ENCODE measurements around the gene HTR1E.
"Not testable (repeated sequence)": the region's sequence is repeated elsewhere in the genome, so short reads cannot be mapped to it uniquely, and the experiment has no call there.

Gene HTR1E, protein sequence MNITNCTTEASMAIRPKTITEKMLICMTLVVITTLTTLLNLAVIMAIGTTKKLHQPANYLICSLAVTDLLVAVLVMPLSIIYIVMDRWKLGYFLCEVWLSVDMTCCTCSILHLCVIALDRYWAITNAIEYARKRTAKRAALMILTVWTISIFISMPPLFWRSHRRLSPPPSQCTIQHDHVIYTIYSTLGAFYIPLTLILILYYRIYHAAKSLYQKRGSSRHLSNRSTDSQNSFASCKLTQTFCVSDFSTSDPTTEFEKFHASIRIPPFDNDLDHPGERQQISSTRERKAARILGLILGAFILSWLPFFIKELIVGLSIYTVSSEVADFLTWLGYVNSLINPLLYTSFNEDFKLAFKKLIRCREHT

DNA sequence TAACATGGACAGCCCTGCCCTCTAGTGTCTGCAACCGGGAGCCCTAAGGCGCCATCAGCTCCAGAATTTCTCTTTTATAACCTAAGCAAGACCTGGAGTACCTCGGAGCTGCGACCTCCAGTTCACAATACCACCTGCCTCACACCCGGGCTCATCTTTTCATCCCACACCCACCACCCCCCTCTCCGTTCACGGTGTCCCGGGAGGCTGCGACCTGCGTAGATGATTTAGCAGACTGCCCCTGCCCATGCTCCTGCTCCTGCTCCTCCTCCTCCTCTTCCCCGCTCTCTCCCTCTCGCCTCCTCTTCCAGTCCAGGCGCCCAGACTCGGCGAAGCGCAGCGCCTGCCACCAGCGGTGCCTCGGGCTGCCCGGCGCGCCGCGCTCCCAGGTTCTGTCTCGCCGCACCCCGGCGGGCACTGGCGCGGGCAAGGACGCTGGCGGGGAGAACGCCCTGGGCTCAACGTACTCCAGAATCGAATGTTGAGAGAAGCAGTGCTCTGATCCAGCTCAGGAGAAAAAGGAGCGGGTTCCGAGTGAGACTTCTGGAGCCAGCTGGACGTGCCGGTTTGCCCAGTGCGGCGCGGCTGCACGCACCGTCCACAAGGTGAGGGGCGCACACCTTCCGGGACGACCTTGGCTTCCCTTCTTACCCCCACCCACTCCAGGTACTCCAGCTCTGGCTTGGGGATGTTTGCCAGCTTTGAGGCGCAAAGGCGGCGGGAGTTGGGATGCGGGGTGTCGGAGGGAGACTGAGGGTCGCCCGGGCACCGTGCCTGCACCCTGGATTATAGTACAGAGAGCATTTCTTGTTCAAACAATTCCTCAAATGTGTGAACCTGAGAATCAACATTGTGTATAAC lies at the start of gene HTR1E:
Gene HTR1E, plus strand, starts transcription at position 310 of the 861 bp plus-strand sequence. CDS start 77,807 bp downstream, outside the sequence.
- no peak for FAIRE-seq

DNA sequence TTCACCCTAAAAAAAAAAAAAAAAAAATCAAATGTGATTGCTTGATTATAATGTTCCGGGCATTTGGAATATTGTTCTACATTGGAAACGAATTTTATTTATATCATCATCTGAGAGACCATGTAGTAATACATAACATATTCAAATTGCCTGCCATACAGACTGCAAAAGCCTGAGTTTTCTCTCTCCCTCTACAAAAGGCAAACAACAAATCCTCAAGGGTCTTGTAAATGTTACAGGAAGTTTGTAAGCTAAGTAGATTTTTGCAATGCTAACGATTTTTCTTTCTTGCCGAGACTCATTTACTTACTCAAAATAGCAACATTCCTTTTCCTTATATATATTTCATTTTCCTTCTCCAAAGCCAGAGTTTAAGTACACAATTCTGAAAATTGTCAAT lies 49.0 kb upstream of the HTR1E start:
- no peak for FAIRE-seq

DNA sequence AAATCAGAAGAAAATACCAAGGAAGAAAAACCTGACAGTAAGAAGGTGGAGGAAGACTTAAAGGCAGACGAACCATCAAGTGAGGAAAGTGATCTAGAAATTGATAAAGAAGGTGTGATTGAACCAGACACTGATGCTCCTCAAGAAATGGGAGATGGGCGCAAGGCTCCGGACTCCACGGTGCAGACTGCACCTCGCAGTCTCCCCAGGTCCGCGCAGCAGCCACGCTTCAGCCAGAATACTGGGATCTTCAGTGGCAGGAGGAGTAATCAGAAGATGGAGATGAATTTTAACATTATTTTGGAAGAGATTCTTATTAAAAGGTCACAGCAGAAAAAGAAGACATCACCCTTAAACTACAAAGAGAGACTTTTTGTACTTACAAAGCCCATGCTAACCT lies 40.1 kb upstream of the HTR1E start:
- FAIRE-seq: not testable (repeated sequence)

DNA sequence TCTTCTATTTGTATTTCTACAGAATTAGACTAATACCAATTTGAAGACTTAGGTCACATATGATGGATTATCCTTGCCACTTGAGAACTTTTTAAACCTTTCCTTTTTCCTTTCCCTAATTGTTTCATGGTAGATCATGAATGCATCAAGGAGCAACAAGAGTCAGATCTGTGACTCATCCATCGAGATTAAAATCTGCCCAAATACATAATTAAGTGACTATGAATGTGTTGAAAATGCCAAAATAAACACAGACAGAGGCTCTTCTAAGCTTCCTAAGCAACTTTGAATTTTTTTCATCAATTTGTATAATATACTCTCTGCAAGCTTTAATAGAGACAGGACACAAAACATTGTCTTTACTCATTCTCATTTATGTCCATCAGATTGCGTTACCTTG lies 23.5 kb upstream of the HTR1E start:
- no peak for FAIRE-seq

DNA sequence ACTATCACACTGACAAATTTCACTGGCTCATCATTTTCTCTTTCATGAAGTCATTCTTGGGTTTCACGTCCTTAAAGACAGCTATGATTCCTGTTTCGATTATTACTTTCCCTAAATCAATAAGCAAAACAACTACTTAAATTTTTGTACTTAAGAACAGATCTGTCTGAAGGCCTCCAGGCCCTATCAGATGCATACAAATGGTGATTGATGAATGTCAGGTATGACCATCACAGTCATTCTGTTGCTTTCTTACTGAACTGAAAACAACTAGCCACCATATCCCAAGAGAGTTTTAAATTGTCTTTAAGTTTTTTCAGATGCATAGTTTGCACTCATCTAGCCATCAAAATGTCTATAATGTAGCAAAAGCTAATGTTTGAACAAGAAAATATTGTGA lies 20.9 kb upstream of the HTR1E start:
- FAIRE-seq: no peak

DNA sequence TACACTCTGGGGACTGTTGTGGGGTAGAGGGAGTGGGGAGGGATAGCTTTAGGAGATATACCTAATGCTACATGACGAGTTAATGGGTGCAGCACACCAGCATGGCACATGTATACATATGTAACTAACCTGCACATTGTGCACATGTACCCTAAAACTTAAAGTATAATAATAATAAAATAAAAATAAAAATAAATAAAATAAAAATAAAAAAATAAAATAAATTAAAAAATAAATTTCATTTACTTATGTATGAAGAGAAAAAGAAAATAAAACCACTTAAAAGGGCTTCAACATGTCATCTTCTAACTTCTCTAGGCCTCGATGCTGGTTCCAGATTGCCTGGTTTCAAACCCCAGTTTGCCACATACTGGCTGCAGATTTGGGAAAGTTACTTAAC lies 10.2 kb upstream of the HTR1E start:
- FAIRE-seq: not testable (repeated sequence)

DNA sequence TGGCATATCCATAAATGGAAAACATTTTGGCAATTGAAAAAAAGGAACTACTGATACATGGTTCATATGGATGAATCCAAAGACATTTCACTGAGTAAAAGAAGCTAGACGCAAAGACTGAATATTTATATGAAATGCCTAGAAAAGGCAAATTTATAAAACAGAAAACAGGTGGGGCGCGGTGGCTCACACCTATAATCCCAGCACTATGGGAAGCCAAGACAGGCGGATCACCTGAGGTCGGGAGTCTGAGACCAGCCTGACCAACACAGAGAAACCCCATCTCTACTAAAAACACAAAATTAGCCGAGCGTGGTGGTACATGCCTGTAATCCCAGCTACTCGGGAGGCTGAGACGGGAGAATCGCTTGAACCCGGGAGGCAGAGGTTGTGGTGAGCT lies 9.5 kb upstream of the HTR1E start:
- FAIRE-seq: not testable (repeated sequence)

DNA sequence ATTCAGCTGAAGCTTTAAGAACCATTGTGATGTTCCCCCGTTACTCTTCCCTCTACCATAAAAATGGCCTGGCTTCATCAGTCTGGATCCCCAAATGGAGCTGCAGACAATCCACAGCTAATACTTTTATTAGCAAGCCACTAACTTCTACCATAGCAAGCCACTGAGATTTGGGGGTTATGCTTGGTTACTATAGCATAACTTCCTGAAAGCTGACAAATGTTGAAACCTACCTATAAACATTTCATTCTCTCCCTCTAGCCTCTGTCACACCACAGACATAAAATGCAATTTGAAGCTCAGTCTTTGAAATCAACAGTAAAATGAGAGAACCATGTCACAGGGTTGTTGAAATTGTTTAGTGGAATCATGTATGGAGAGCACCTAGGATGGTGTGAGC lies 3.0 kb upstream of the HTR1E start:
- no peak for FAIRE-seq

DNA sequence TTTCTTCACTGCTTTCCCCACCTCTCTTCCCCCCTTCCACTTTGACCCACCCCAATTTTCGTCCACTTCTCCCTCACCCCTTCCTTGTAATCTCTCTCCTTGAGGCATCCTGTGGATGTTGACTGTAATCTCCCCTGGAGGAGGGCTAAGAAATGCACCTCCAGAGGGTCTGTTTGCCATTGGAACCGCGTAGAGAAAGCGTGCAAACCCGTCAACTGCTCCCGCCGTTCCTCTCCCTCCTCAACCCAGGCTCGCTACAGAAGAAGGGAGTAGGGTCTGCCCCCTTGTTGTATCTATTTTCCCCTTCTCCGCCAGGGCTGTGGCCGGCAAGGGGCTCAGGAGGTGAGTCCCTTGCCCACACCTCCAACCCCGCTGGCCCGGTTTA lies 502 bp upstream of the HTR1E start:
- no peak for FAIRE-seq

DNA sequence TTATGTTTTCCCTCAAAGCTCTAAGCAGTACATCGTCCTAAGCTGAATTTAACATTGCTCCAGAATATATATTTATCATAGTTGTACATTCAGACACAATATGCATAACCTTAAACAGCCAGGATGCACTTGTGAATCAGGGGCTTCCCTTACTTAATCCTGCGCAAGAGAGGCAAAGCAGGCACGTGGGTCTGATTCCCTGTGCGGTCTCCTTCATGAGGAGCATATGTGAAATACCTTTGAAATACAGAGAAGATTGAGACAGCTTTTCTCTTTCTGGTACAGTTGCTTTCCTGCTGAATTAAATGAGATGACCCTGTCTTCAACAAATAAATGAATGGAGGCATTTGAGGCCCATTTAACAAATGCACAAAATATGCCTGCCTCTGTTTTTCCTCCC lies 1.5 kb downstream of the HTR1E start:
- no peak for FAIRE-seq

DNA sequence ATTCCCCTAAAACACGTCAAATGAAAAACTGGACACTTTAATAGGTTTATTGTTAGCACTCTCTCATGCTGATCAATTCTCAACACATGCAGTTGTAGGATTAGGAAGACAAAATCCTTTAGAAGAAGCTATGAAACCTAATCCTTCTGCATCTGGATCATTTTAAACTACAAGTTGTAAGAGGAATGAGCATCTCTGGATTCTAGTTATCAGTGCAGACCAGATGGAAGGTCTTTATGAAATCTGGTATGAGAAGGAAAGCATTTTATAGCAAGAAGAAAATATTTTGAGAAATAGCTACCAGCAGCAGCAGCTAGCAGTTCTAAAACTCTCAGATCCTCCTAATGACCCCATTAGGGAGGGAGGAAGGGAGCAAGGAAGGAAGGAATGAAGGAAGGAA lies 4.1 kb downstream of the HTR1E start:
- no peak for FAIRE-seq

DNA sequence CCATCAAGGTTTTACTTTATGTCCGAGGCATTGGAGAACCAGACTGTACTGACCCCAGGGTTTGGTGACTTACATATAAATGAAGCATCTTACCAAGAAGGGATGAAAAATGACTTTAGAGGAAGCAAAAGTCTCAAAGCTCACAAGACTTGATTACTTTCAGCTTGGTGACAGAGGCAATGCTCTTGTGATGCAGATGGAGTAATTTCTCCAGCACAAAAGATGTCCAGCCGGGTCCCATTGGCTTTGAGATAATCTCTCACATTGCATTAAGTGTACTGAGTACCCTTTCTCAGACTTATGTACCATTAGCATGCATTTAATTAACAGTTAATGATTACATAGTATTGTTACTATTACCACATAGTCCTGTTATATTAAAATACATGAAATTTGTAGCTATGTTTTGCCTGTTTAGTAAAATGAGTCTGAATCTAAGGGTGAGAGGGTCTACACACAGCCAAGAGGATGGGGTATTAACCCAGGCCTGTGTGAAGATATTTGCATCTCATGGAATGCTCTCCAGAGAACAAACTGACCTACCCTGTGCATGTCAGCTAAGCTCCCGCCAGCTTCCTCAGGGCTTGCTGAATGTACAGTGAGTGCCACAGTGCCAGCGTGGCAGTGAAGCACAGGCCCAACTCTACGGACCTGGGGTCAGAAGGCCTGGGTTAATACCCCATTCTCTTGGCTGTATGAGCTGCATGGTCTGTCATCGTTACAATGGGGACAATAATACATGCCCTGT lies 5.6 kb downstream of the HTR1E start:
- no peak for FAIRE-seq

DNA sequence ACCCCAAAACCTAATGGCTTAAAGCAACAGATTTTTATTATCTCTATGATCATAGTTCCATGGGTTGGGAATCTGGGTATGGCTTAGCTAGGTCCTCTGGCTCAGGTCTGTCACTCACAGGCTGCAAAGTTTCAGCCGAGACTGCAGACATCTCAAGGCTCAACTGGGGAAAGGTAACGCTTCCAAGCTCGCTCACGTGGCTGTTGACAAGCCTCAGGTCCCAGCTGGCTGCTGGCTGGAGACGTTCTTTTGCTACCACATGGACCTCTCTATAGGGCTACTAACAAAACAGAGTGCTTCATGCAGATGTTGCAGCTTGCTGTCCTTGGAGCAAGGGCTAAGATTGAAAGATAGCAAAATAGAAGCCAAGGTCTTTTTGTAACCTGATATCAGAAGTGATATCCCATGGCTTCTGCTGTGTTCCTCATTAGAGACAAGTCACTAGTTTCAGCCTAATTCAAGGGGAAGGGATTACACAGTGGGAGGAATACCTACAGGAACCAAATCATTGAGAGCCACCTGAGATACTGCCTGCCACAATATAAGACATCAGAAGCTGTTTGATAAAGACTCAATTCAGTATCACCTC lies 6.6 kb downstream of the HTR1E start:
- no peak for FAIRE-seq

DNA sequence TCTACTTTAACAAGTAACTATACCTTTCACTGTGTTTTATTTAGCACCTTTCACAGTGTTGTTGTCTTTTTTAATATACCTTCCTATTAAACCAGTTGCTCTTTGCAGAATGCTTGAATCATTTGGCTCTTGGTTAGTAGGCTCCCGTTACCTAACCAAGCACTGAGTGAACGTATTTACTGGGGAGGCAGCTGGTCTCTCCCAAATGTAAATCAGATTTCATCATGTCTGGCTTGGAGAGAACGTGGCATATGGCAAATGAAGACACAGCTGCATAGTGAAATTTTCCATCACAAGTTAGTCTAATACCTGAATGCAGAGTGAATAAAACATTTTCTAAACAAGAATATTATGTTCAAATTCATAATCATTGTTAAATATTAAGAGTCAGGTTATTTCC lies 12.4 kb downstream of the HTR1E start:
- no peak for FAIRE-seq

DNA sequence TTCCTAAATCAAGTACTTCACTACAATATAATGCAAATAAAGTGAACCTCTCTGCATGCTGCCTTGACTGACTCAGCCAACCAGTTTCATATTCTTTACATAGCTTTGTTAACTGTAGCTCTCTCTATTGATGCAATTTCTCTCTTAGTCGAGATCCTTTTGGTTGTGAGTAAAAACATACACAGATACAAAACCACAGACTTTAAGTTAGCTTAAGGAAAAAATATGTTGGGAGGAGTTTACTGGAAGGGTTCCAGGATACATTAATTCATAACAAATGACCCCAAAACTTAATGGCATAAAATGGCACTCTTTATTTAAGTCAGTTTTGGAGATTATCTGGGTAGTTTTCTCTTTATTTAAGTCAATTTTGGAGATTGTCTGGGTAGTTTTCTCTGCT lies 15.7 kb downstream of the HTR1E start:
- FAIRE-seq: no peak

DNA sequence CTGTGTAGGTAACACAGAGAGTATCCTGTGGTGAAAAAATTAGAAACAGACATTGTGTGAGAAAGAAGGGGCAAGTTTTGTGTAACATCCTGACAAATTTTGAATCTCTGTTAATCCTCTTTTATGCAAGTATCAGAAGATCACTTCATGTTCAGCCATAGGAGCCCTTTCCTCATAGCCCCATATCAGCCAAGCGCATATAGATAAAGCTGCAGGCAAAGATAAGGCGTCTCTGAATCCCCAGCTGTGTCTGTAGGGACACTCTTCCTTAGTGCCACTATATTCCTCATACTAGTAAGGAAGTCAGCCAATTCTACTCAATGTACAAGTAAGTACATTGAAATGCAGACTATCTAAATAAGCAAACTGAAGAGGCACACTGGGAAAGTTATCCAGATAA lies 22.3 kb downstream of the HTR1E start:
- no peak for FAIRE-seq

DNA sequence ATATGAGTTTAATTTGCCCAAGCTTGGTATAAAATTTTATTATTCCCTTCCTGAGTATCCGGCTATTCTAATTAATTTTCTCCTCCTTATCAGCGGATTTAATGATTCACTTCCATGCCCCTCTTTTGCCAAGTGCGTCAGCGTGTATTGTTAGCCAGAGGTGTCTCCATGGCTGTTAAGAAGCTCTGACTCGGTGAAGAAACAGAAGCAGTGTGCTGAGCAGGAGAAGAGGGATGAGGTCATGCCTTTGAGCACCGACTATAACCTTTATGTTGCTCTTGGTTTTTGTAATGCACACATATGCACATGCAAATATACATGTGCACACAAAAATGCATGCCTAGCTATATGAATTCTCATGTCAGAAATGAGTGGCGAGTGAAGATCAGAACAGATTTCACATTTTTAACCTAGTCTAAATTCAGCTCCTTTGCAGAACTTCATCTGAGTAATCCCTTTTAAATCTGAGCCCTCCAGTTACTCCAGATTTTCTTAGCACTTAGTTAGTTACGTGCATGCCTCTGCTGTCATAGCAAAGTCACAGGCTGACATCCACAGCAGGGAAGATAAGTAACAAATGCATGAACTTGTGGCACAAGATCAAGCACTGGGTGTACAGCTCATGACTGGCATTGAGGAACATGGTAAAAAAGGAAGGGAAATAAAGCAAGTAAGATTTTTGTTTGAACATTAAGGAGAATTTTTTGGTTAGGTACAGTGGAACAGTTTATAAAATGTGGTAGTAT lies 24.3 kb downstream of the HTR1E start:
- FAIRE-seq: no peak

DNA sequence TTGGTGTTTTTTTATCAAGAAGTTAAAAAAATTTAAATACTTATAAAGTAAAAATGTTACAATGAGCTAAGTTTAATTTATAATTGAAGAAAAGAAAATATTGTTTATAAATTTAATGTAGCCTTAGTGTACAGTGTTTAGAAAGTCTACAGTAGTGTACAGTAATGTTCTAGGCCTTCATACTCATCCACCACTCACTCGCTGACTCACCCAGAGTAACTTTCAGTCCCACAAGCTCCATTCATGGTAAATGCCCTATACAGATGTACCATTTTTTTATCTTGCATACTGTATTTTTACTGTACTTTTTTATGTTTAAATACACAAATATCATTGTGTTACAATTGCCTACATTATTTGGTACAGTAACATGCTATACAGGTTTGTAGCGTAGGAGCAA lies 26.0 kb downstream of the HTR1E start:
- FAIRE-seq: no peak

DNA sequence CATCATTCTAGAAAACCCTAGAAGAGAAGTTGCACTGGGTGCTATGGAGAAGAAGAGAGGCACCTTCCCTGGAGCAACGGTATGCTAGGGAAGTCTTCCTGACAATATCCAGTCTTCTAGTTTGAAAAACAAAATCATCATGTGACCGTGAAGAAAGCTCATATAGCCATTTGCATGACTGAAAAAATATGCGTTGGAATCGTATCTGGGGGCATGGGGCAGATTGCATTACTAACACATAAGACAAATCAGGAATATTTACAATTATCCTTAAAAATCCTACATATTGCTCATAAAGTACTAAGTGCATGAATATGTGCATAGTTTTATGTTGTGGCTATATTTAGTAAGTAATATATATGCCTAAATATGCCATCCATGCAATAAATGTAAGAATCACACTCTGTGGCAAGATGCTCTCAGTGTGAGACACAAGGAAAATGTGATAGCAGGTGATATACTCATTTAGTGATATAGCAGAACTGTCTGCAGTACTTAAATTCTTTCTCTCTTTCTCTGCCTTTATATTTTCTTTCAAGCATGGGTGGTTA lies 26.8 kb downstream of the HTR1E start:
- no peak for FAIRE-seq

DNA sequence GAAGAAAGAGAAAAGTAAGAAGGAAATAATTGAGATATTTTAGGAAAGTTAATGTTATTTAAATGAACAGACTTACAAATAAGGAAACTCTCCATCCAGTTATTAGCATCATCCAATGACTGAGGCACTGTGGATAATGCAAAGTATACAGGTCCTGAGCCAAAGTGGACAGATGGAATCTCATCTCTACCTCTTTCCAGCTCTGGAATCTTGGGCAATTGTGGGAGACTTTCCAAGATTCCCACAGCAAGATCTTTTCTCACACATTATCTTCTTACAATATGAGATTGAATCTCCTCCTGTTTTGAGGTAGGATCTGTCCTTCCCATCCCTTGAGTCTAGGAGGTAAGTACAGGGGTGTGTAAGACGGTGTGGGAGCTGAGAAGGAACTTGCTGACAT lies 28.9 kb downstream of the HTR1E start:
- FAIRE-seq: no peak

DNA sequence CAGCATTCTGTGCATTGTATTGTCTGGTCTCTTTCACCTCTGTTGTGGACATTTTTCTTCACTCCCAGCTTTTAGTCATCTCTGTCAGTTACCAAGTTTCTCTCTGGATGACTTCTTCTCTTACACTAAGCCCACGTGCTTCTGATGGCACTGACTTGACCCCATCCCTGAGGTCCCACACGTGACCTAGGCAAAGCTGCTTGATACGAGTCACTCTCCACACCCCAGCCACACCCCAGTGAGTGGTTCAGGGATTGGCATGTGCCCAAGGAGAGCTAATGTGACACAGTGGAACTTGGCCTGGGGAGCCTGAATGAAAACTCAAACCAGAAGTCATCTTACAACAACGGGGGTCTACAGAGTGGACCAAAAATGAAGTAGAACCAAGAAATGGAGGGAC lies 32.2 kb downstream of the HTR1E start:
- FAIRE-seq: no peak

DNA sequence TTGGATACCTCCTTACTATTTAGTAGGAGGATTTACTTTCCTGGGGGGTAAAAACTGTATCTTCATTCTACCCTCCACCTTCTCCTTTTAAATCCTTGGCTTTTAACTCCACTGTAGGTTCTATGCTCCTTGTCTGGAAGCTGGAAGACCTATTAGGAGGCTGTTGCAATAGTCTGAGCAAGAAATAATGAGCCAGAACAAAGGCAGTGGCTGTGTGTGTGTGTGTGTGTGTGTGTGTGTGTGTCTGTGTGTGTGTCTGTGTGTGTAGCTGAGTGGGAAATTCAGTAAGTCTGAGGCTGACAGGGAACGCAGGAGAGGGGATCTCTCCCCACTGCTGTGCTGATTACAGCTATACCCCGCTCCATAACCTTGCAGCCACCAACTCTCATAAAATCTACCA lies 35.8 kb downstream of the HTR1E start:
- no peak for FAIRE-seq

All from TTC549 (cell line).